HTERT RPE-1 (cell line): ENCODE data around the gene CEACAM16.
"Not testable (repeated sequence)": the region's sequence is repeated elsewhere in the genome, so short reads cannot be mapped to it uniquely, and the experiment has no call there.

Experiments
- in situ Hi-C: fragments of 300-500 bp; cut with MboI; formaldehyde crosslinking; loops from 4 replicates; pipeline ENCODE4 v1.14.3; 2020; ENCODE audit warnings: low sequenced_read_pairs

The CEACAM16 gene

GRCh38 chr19:44702551-44703176 lies 3.7 kb downstream of the CEACAM16 start:
- in situ Hi-C loops, result no loop called here

- in situ Hi-C loops, result no loop called here
Observed at GRCh38 chr19:44703336-44704078, 4.6 kb downstream of the CEACAM16 start.

DNA sequence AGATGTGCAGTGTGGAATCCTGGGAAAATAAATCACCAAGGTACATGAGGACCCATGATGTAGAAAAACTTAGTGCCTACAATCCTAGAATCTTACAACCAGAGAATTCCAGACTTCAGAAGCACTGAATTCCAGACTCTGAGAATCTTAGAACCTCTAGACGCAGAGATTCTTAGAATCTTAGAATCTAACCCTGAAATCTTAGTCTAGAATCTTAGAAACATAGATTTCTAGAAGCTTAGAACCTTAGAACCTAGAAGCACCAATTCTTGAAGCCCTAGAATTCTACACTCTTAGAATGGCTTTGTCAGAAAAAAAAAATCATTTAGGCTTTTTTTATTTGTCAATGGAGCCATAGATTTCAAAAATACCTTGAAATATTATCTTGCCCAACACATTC lies 6.0 kb downstream of the CEACAM16 start:
- in situ Hi-C loops, result no loop called here

DNA sequence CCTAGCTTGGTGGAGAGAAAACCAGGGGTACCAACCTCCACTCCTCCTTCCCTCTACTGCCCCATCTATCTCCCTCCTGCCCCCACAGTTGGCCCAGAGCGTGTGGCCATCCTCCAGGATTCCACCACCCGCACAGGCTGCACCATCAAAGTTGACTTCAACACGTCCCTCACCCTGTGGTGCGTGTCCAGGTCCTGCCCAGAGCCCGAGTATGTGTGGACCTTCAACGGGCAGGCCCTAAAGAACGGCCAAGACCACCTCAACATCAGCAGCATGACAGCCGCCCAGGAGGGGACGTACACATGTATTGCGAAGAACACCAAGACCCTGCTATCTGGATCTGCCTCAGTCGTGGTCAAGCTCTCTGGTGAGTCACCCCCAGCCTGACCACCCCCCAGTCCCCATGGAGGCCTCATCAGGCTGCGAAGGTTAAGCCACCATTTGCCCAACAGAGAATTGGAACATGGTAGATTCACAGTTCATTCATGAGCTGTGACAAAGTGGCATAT lies 6.6 kb downstream of the CEACAM16 start:
- in situ Hi-C loops, result no loop called here

- in situ Hi-C loops, result no loop called here
Observed at GRCh38 chr19:44706506-44707236, 7.7 kb downstream of the CEACAM16 start.

DNA sequence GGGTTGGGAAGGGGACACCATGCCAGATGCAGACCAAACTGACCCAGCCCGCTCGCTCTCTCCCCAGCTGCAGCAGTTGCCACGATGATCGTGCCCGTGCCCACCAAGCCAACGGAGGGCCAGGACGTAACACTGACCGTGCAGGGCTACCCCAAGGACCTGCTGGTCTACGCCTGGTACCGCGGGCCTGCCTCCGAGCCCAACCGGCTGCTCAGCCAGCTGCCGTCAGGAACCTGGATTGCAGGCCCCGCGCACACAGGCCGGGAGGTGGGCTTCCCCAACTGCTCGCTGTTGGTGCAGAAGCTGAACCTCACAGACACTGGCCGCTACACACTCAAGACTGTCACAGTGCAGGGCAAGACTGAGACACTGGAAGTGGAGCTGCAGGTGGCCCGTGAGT lies 8.8 kb downstream of the CEACAM16 start:
- in situ Hi-C loops, result no loop called here

DNA sequence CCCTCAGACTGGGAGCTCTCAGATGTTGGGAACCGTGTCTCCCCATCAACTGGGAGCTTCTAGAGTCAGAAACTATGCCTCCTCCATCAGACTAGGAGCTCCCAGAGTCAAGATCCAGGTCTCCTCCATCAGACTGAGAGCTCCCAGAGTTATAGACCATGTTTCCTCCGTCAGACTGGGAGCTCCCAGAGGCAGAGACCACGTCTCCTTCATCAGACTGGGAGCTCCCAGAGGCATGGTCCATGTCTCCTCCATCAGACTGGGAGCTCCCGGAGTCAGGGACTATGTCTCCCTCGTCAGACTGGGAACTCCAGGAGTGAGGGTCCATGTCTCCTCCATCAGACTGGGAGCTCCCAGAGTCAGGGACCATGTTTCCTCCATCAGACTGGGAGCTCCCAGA lies 10.0 kb downstream of the CEACAM16 start:
- in situ Hi-C loops, result no loop called here

DNA sequence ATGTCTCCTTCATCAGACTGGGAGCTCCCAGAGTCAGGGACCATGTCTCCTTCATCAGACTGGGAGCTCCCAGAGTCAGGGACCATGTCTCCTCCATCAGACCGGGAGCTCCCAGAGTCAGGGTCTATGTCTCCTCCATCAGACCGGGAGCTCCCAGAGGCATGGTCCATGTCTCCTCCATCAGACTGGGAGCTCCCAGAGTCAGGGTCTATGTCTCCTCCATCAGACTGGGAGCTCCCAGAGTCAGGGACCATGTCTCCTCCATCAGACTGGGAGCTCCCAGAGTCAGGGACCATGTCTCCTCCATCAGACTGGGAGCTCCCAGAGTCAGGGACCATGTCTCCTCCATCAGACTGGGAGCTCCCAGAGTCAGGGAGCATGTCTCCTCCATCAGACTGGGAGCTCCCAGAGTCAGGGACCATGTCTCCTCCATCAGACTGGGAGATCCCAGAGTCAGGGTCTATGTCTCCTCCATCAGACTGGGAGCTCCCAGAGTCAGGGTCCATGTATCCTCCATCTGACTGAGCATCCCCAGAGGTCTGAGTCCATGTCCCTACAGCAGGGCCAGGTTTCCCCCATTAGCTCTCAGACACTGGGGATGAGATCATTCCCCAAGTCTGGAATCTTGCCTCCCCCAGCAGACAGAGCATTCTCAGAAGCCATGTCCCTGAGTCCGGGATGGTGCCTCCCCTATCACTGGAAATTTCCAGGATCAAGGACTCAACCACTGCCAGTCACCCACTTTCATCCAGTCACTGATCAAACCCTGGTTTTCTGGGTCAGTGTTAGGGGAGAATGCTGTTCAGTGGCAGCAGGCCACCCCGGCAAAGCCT lies 10.7 kb downstream of the CEACAM16 start:
- in situ Hi-C loops, result not testable (repeated sequence)

DNA sequence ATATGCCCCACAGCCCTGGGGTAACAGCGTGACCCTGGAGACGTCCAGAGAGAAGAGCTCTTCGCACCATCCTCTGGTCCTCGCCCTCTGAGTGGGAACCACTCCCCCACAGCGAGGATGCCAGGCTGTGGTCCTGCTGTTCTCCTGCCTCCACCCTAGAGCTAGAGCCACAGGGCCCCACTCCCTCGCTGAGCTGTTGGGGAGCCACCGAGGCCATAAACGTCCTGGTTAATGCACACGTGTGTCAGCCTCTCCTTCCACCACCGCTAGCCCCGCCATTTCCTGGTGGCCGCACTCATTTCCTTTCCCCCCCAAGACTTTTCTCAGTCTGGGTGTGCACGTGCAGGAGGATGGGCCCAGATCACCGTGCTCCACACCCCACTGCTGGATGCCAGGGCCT lies 11.5 kb downstream of the CEACAM16 start:
- in situ Hi-C loops, result no loop called here

DNA sequence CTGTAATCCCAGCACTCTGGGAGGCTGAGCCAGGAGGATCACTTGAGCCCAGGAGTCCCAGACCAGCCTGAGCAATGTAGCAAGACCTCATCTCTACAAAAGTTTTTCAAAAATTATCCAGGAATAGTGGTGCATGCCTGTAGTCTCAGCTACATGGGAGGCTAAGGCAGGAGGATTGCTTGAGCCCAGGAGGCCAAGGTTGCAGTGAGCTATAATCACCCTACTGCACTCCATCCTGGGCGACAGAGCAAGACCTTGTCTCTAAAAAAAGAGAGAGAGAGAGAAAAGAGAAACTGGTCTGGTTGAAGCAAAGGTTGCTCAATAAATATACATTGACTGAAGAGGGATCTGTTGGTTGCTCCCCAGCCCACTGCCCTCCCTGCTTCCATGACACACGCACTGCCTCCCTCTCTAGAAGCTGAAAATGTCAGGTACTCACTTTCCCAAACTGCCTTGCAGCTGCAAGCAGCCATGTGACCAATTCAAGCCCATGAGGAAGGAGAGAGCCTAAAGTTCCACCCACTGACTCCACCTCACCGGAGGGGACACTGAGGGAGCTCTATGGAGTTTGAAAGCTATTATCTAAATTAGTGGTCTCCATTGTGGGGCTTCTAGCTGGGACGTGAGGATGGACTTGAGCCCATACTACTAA lies 14.0 kb downstream of the CEACAM16 start:
- in situ Hi-C loops, result no loop called here

GRCh38 chr19:44714597-44715169 lies 15.7 kb downstream of the CEACAM16 start:
- in situ Hi-C loops, result no loop called here

- in situ Hi-C loops, result no loop called here
Observed at GRCh38 chr19:44717603-44718002, 18.7 kb downstream of the CEACAM16 start.

GRCh38 chr19:44718441-44719261 lies 19.7 kb downstream of the CEACAM16 start:
- in situ Hi-C loops, result no loop called here

GRCh38 chr19:44719262-44719701 lies 20.3 kb downstream of the CEACAM16 start:
- in situ Hi-C loops, result no loop called here

- in situ Hi-C loops, result not testable (repeated sequence)
Observed at GRCh38 chr19:44720396-44720795, 21.4 kb downstream of the CEACAM16 start.

- in situ Hi-C loops, result no loop called here
Observed at GRCh38 chr19:44720945-44721344, 22.0 kb downstream of the CEACAM16 start.

- in situ Hi-C loops, result not testable (repeated sequence)
Observed at GRCh38 chr19:44721369-44721768, 22.4 kb downstream of the CEACAM16 start.

DNA sequence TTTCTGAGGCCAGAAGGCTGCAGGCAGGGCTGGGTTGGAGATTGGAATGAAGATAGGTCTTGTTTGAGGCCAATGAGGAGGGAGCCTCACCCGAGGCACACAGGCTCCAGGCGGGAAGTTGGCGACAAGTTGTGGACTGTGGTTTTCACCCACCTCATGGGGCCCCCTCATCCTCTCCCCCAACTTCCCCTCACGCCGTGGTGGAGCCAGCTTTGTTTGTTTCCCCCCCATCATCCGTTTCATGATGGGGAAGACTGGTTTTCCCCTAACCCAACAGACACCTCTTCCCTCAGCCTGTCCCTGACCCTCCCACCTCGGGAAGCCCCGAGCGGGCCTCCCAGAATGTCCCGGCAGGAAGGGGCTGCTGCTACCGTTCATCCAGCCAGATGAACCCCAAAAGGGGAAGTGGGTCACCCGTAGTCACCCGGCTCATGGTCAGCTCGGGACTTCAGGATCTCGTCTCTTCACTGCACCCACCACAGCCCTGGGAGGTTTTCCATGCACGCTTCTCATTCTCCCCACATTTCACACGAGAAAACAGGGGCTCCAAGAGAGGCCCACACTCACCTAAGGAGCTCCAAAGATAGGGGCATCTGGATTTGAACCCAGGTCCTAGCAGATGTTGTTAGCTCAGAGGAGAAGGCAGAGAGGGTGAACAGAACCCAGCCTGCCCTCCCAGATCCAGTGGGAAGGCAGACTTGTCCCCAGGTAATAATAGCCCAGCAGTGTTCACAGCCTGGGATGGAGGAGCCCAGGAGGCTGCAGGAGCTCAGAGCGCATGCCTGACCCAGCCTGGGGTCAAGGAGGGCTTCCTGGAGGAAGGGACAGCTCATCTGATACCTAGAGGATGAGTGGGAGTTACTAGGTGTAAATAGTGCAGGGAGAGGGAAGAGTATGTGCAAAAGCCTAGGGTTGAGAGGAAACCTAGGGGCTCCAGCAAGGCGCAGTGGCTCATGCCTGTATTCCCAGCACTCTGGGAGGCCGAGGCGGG lies 23.5 kb downstream of the CEACAM16 start:
- in situ Hi-C loops, result no loop called here
